Epidermal melanocyte (primary cell): Measurements from ENCODE around the gene SULT2A1.
"Not testable (repeated sequence)": the region's sequence is repeated elsewhere in the genome, so short reads cannot be mapped to it uniquely, and the experiment has no call there.

Source experiments
- DNase-seq: peaks from one replicate; pipeline ENCODE4 v3.0.0; 2011; ENCODE audit warnings: low spot score; ENCODE audit not compliant: insufficient read length

SULT2A1 gene, protein sequence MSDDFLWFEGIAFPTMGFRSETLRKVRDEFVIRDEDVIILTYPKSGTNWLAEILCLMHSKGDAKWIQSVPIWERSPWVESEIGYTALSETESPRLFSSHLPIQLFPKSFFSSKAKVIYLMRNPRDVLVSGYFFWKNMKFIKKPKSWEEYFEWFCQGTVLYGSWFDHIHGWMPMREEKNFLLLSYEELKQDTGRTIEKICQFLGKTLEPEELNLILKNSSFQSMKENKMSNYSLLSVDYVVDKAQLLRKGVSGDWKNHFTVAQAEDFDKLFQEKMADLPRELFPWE

GRCh38 chr19:47886010-47886559 is at the start of gene SULT2A1:
TSS of gene SULT2A1 (minus strand) at chr19:47886315. CDS start at chr19:47886257, 58 bp downstream.
- no peak for DNase-seq

- not testable (repeated sequence) for DNase-seq
These were observed 42.5 kb upstream of the SULT2A1 start for GRCh38 chr19:47928581-47928980.

DNA sequence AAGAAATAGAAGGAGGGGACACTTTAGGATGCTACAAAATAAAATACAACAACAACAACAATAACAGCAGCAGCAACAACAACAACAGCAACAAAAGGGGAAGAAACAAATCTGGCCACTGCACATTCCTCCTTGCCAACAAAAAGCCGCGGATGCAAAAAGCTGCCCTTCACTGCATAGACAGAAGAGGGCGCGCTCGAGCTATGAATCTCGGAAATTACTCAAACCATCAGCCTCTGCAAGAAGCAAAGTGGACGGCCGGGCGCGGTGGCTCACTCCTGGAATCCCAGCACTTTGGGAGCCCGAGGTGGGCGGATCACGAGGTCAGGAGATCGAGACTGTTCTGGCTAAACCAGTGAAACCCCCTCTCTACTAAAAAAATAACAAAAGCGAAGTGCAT is 34.0 kb upstream of the SULT2A1 start:
- DNase-seq, result not testable (repeated sequence)

DNA sequence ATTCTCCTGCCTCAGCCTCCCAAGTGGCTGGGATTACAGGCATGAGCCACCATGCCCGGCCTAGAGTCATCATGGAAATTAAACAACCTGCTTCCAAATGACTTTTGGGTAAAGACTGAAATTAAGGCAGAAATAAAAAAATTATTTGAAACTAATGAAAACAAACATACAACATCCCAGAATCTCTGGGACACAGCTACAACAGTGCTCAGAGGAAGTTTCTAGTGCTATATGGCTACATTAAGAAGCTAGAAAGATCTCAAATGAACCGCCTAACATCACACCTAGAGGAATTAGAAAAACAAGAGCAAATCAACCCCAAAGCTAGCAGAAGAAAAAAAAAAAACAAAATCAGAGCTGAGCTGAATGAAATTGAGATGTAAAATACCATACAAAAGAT is 24.1 kb upstream of the SULT2A1 start:
- not testable (repeated sequence) for DNase-seq

- not testable (repeated sequence) for DNase-seq
These were observed 23.2 kb upstream of the SULT2A1 start for GRCh38 chr19:47909350-47909749.

GRCh38 chr19:47901370-47901769 is 15.3 kb upstream of the SULT2A1 start:
- no peak for DNase-seq

DNA sequence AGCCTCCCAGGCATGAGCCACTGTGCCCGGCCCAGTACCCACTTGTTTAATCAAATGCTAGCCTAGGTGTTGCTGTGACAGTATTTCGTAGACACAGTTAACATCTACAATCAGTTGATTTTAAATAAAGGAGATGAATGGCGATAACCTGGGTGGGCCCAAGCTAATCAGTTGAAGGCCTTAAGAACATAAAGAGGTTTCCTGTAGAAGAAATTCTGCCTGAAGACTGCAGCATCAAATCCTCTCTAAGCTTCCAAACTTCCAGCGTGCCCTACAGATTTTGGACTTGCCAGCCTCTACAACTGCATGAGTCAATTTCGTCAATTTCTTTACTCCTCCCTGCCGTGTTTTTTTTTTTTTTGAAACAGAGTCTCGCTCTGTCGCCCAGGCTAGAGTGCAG is 13.2 kb upstream of the SULT2A1 start:
- DNase-seq, result no peak

DNA sequence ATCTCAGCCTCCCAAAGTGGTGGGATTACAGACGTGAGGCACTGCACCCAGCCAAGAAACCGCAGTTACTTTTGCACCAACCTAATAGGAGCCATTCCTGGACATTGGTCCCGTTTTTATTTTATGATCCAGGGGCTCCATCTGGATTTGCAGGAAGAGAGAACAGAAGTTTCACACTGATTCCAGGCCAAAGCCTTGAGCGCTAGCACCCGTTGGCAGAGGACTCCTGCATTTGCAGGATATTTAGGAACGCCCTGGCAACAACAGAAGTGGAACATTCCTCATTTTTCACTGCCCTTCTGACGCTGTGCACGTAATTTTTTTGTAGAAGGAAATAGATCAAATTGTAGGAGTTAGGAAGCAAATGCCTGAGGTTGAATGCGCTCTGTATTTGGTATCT is 11.7 kb upstream of the SULT2A1 start:
- no peak for DNase-seq

GRCh38 chr19:47896773-47897172 is 10.7 kb upstream of the SULT2A1 start:
- DNase-seq, result no peak

GRCh38 chr19:47896019-47896418 is 9.9 kb upstream of the SULT2A1 start:
- DNase-seq, result no peak

GRCh38 chr19:47895165-47895782 is 9.2 kb upstream of the SULT2A1 start:
- DNase-seq, result no peak

GRCh38 chr19:47891923-47892666 is 6.0 kb upstream of the SULT2A1 start:
- no peak for DNase-seq

- no peak for DNase-seq
These were observed 5.5 kb upstream of the SULT2A1 start for GRCh38 chr19:47891622-47891922.

DNA sequence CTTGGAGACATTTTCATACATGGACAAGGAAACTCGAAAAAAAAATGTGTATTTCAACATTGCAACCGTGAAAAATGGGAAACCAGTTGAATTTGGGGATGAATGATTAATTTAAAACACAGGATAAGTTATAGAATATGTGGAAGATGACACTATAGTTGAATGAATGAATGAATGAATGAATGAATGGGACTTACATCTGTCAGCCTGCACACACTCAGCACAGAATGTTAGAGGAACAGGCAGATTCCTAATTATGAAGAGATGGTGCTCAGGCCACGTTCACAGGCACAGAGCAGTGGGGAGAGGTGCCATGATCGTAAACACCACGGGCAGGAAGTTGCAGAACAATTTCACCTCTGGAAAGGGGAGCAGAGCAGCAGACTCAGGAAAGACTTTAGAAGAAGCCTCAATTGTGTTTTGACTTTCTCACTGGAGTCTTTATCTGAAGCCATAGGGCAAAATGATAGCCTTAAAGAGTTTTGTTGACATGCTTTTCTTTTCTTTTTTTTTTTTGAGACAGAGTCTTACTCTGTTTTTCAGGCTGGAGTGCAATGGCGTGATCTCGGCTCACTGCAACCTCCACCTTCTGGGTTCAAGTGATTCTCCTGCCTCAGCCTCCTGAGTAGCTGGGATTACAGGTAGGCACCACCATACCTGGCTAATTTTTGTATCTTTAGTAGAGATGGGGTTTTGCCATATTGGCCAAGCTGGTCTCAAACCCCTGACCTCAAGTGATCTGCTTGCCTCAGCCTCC is 4.9 kb upstream of the SULT2A1 start:
- DNase-seq, result no peak

DNA sequence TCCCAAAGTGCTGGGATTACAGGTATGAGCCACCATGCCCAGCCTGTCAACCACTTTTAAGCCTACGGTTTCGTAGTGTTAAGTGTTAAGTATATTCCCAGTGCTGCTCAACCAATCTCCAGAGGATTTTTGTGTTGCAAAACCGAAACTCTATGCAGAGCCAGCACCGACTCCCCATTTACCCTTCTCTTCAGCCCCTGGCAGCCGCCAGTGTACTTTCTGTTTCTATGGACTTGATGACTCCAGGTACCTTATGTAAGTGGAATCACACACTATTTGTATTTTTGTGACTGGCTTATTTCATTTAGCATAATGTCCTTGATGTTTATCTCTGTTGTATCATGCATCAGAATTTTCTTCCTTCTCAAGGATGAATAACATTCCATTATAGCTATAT is 1.1 kb downstream of the SULT2A1 start:
- DNase-seq, result no peak

DNA sequence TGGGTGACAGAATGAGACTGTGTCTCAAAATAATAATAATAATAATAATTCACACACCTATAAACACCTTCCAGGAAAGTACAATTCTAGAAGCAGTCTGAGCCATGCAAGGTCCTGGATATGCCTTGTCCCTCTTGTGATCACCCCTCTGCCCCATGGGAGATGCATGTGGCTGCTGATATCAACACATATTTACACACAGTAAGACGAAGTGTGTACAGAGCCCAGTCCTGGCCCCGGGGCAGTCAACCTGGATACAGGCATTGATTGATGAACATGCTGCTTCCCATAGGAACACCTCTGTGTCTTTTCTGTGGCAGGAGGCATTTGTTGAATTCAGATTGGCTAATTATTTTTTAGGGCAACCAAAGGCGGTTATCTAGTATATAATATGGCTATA is 3.2 kb downstream of the SULT2A1 start:
- DNase-seq, result no peak

DNA sequence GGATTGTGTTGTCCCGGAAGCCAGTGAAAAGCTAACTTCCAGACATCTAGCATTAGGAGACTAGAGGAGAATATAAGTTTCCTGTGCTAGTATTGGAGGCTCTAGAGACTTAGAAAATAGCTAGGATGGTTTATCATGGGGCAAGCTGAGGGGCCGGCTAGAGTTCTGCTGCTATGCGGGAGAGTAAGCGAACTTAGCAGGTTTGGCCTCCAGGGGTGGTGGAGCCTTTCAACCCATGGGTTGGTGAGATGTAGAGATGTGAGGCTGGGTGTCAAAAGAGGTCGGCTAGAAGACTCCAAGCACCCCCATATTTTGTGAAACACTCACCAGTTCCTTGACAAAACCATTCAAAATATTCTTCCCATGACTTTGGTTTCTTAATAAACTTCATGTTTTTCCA is 4.4 kb downstream of the SULT2A1 start:
- no peak for DNase-seq

- not testable (repeated sequence) for DNase-seq
These were observed 6.7 kb downstream of the SULT2A1 start for GRCh38 chr19:47879385-47879784.

DNA sequence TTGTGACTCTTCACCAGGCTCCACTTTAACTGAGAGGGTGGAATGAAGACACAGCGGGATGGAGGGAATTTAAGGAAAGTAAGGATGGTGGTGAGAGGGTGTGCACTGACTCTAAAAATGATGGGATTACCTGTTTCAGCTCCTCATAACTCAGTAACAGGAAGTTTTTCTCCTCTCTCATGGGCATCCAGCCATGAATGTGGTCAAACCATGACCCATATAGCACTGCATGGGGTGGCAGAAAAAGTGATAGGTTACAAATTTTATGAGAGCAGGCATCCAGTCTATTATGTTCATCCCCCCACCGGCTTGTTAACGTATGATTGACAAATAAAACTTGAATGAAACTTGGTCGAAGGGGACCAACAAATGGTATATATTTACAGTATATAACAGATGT is 7.2 kb downstream of the SULT2A1 start:
- DNase-seq, result no peak

GRCh38 chr19:47865166-47865565 is 20.9 kb downstream of the SULT2A1 start:
- DNase-seq, result no peak

- peak; percentile 91 for DNase-seq
These were observed 22.6 kb downstream of the SULT2A1 start for GRCh38 chr19:47863514-47863936.

DNA sequence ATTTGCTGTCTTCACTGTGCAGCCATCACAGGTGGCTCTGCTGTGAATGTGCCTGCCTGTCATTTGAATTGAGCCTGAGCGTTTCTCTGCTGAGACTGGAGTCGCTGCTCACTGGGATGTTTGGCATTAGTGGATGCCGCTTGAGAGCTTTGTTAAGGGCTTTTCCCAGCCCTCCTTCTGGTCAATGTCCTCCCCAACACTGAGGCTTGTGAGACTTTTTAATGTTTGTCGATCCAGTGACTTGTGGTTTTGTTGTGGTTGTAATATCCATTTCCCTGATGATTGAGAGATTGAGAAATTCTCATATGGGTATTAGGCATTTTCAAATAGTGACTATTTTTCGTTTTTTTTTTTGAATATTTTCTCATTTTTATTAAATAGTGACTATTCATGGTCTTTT is 24.5 kb downstream of the SULT2A1 start:
- DNase-seq, result no peak
